ENCODE data around the gene ACSL3. TPM values are rescaled to one million over a fixed set of nuclear protein-coding genes. Genes with fewer than 3 reads are reported as not detected.

The ACSL3 gene
- total and polyA plus RNA-seq, 3 donors from 2014 or later = 66.7 to 96.6 (median 87.4) TPM

- Histone ChIP-seq H3K36me3 (ENCODE audit: low read depth, missing control alignments) (no peaks in the 10 kb centered on the region), H3K27ac (no peak overlapping the region), H3K27me3 (no peaks in the 10 kb centered on the region), H3K4me1 (no peaks in the 10 kb centered on the region), H3K9me3 (no peaks in the 10 kb centered on the region), H3K4me3 (no peak overlapping the region)
- DNase-seq = no peak
- TF ChIP-seq CTCF (IDR thresholded peaks at IDR 0.05) (no peak), POLR2A (IDR thresholded peaks at IDR 0.05) (no peak)
- intact Hi-C loops (cut with DNase I; ENCODE audit: low total_unique reads) = no loop called here
- WGBS, 2 donors = 85 to 91% methylated on average over 5 of the region's 5 CpGs
These were observed 66.8 kb downstream of the ACSL3 start for GRCh38 chr2:222927600-222927999.

- Histone ChIP-seq H3K36me3 (ENCODE audit: low read depth, missing control alignments) (no peaks in the 10 kb centered on the region), H3K4me1 (no peaks in the 10 kb centered on the region), H3K27ac (no peak overlapping the region), H3K9me3 (no peaks in the 10 kb centered on the region), H3K27me3 (no peaks in the 10 kb centered on the region), H3K4me3 (no peak overlapping the region)
- intact Hi-C loops (cut with DNase I; ENCODE audit: low total_unique reads) = no loop called here
- TF ChIP-seq POLR2A (IDR thresholded peaks at IDR 0.05) (no peak), CTCF (IDR thresholded peaks at IDR 0.05) (no peak)
- no peak for DNase-seq
- WGBS, 2 donors = 90 to 98% methylated on average over 6 of the region's 6 CpGs
These were observed 67.5 kb downstream of the ACSL3 start for GRCh38 chr2:222928335-222928734.

- TF ChIP-seq CTCF (IDR thresholded peaks at IDR 0.05) = no peak
- TF ChIP-seq POLR2A (IDR thresholded peaks at IDR 0.05) = no peak
- Histone ChIP-seq H3K36me3 (ENCODE audit: low read depth, missing control alignments) (no peaks in the 10 kb centered on the region), H3K27ac (no peak overlapping the region), H3K27me3 (no peaks in the 10 kb centered on the region), H3K9me3 (no peaks in the 10 kb centered on the region), H3K4me3 (no peak overlapping the region), H3K4me1 (no peaks in the 10 kb centered on the region)
- 96 to 100% methylated on average over 2 of the region's 2 CpGs for WGBS, 2 donors
- intact Hi-C loops (cut with DNase I; ENCODE audit: low total_unique reads) = no loop called here
- no peak for DNase-seq
These were observed 70.0 kb downstream of the ACSL3 start for GRCh38 chr2:222930862-222931261.

GRCh38 chr2:222931659-222932058 is 70.8 kb downstream of the ACSL3 start:
- WGBS, 2 donors = 91 to 92% methylated on average over 4 of the region's 4 CpGs
- no peaks in the 10 kb centered on the region for H3K4me1 ChIP-seq
- no peak overlapping the region for H3K27ac ChIP-seq
- DNase-seq = no peak
- no peaks in the 10 kb centered on the region for H3K9me3 ChIP-seq
- H3K27me3 ChIP-seq = no peaks in the 10 kb centered on the region
- H3K36me3 ChIP-seq (ENCODE audit: low read depth, missing control alignments) = no peaks in the 10 kb centered on the region
- H3K4me3 ChIP-seq = no peak overlapping the region
- intact Hi-C loops (cut with DNase I; ENCODE audit: low total_unique reads) = no loop called here
- TF ChIP-seq POLR2A (IDR thresholded peaks at IDR 0.05) (no peak), CTCF (IDR thresholded peaks at IDR 0.05) (no peak)

- no peaks in the 10 kb centered on the region for H3K4me1 ChIP-seq
- H3K27ac ChIP-seq = no peak overlapping the region
- no peak for TF ChIP-seq POLR2A (IDR thresholded peaks at IDR 0.05)
- no peak for TF ChIP-seq CTCF (IDR thresholded peaks at IDR 0.05)
- H3K27me3 ChIP-seq = no peaks in the 10 kb centered on the region
- no peak overlapping the region for H3K4me3 ChIP-seq
- 88 to 89% methylated on average over 3 of the region's 3 CpGs for WGBS, 2 donors
- H3K9me3 ChIP-seq = no peaks in the 10 kb centered on the region
- H3K36me3 ChIP-seq (ENCODE audit: low read depth, missing control alignments) = no peaks in the 10 kb centered on the region
- intact Hi-C loops (cut with DNase I; ENCODE audit: low total_unique reads) = no loop called here
- DNase-seq = no peak
These were observed 72.6 kb downstream of the ACSL3 start for GRCh38 chr2:222933458-222933857.

Data from testis (tissue), 3 donors.